GM19438 (cell line): ENCODE data around the gene NELFA.

Experiments
- ATAC-seq: cut with Tn5 transposase; IDR thresholded peaks from one replicate; pipeline ENCODE4 v1.9.1; 2021; ENCODE audit warnings: low read depth; ENCODE audit not compliant: unreplicated experiment

NELFA gene

GRCh38 chr4:1945124-1945895, 63.5 kb downstream of the NELFA start:
- ATAC-seq = no peak

- ATAC-seq = no peak
These were observed 64.8 kb downstream of the NELFA start for GRCh38 chr4:1943928-1944327.

- ATAC-seq = no peak
These were observed 68.2 kb downstream of the NELFA start for GRCh38 chr4:1940566-1940965.

- no peak for ATAC-seq
These were observed 68.9 kb downstream of the NELFA start for GRCh38 chr4:1939664-1940509.

- ATAC-seq = no peak
These were observed 70.7 kb downstream of the NELFA start for GRCh38 chr4:1938027-1938426.

- ATAC-seq = no peak
These were observed 71.2 kb downstream of the NELFA start for GRCh38 chr4:1937550-1937949.

- ATAC-seq = no peak
These were observed 75.1 kb downstream of the NELFA start for GRCh38 chr4:1933700-1934099.

GRCh38 chr4:1932736-1933135, 76.0 kb downstream of the NELFA start:
- no peak for ATAC-seq
